Measurements from ENCODE around the gene HES3. TPM values are rescaled to one million over a fixed set of nuclear protein-coding genes. Genes with fewer than 3 reads are reported as not detected.

The HES3 gene
- polyA plus RNA-seq, 4 donors = not detected

Other genes with a start within 250 kb of the HES3 start
- gene KCNAB2, start 198.3 kb upstream of the HES3 start, polyA plus RNA-seq (ENCODE audit: insufficient read length in 4 of 4) = 1 to 10 TPM; 4.4 to 5.5 (median 5.0) TPM
- under 1 TPM; 0.22 to 0.82 (median 0.30) TPM for gene CHD5, start 63.9 kb upstream of the HES3 start, polyA plus RNA-seq (ENCODE audit: insufficient read length in 4 of 4)
- 100 to 1,000 TPM; 502 to 677 (median 612) TPM for gene RPL22, start 44.6 kb upstream of the HES3 start, polyA plus RNA-seq (ENCODE audit: insufficient read length in 4 of 4)
- gene RNF207, start 38.1 kb upstream of the HES3 start, polyA plus RNA-seq (ENCODE audit: insufficient read length in 4 of 4) = 10 to 100 TPM; 17.0 to 64.1 (median 33.7) TPM
- gene ICMT, start 8.2 kb upstream of the HES3 start, polyA plus RNA-seq (ENCODE audit: insufficient read length in 4 of 4) = 10 to 100 TPM; 59.7 to 61.2 (median 60.3) TPM
- gene GPR153, start 16.9 kb downstream of the HES3 start, polyA plus RNA-seq (ENCODE audit: insufficient read length in 4 of 4) = 10 to 100 TPM in 1 of 4 donors, 1 to 10 TPM in 3; 6.0 to 10.2 (median 8.1) TPM
- 10 to 100 TPM; 27.8 to 38.4 (median 33.3) TPM for gene ACOT7, start 149.6 kb downstream of the HES3 start, polyA plus RNA-seq (ENCODE audit: insufficient read length in 4 of 4)
- gene HES2, start 175.7 kb downstream of the HES3 start, polyA plus RNA-seq (ENCODE audit: insufficient read length in 4 of 4) = under 1 TPM; 0.23 to 0.84 (median 0.39) TPM
- gene ESPN, start 180.6 kb downstream of the HES3 start, polyA plus RNA-seq (ENCODE audit: insufficient read length in 4 of 4) = 10 to 100 TPM; 14.0 to 26.5 (median 20.6) TPM
- 10 to 100 TPM in 2 of 4 donors, 1 to 10 TPM in 2; 7.0 to 25.9 (median 17.6) TPM for gene TNFRSF25, start 222.0 kb downstream of the HES3 start, polyA plus RNA-seq (ENCODE audit: insufficient read length in 4 of 4)
- gene PLEKHG5, start 247.5 kb downstream of the HES3 start, polyA plus RNA-seq (ENCODE audit: insufficient read length in 4 of 4) = 10 to 100 TPM; 10.7 to 27.3 (median 19.9) TPM

Data from left renal cortex interstitium (tissue), 4 donors.